Dermis microvascular lymphatic vessel endothelial cell (primary cell): ENCODE data around the gene NUMB. TPM values are rescaled to one million over a fixed set of nuclear protein-coding genes. Genes with fewer than 3 reads are reported as not detected.

Source experiments
- DNase-seq, 2 donors: peaks; one replicate each; pipeline versions ENCODE4 v3.0.0 to v3.0.0-alpha.2; 2010; ENCODE audit warnings: low read depth in 2 of 2
- total RNA-seq: library from RNA; depleted of rRNA; stranded (reverse); fragments of >200 nt; gene quantifications from 2 replicates; pipeline ENCODE4 v1.2.1, GENCODE V29; 2014

The NUMB gene
- total RNA-seq, 1 donor from 2014 or later: 53.1 TPM

GRCh38 chr14:73248108-73248868 is 210.1 kb downstream of the NUMB start:
- no peak for DNase-seq

- no peak for DNase-seq
These were observed 211.8 kb downstream of the NUMB start for GRCh38 chr14:73246387-73247150.

GRCh38 chr14:73245480-73246325 is 212.6 kb downstream of the NUMB start:
- peak in 1 of 2 donors; percentile 54 for DNase-seq

DNA sequence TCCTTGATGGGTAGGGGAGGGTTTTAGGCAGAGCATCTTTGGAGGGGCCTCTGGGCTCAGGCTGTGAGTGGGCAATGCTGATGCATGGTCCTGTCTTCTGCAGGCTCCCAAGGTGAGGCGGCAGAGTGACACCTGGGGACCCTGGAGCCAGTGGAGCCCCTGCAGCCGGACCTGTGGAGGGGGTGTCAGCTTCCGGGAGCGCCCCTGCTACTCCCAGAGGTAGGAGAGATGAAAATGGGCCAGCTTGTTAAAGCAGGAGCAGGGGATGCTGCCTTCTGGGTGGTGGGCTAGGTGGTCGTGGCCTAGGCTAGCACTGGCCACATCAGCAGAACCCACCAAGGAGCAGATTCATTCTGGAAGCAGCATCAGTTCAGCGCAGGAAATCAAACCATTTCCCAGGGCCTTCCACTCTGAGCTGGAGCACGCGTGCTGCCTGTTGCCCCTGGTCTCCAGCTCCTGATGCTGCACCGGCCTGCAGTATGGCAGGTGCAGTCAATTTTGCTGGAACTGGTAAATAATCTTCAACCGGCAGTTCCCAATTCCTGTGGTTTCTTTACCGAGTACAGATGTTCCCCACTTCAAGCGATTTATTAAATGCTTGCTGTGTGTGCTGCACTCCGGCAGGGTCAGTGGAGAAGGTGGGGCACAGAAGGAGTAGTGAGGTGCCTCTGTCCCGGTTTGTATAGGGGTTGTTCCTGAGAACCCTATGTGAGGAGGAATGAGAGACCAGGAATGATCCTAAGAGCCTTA is 213.6 kb downstream of the NUMB start:
- DNase-seq: no peak

GRCh38 chr14:73243748-73244147 is 214.6 kb downstream of the NUMB start:
- no peak for DNase-seq

- DNase-seq: no peak
These were observed 215.0 kb downstream of the NUMB start for GRCh38 chr14:73243341-73243740.

DNA sequence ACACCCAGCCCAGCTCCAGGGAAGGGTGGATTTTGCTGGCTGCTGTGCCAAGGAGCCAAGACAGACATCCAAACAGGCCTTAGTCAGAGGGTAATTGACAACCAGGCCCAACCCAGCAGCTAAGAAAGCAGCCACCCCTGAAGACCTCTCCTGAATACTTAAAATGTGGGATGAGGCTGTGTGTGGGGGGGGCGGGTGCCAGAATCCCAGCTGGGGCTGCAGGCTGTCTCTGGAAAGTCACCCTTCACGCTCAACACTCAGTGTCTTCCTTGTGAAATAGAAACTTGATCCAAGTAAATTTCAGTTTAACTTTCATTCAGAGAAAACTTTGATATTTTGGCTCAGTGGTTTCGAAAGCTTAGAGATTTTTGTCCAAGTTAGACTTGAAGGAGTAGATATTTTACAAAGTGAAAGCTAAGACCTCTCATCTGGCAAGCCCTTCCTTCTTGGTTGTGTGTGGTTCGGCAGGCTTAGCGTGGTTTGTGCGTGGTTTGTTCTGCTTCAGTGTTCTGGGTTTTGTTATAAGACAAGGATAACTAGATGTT is 215.9 kb downstream of the NUMB start:
- no peak for DNase-seq

DNA sequence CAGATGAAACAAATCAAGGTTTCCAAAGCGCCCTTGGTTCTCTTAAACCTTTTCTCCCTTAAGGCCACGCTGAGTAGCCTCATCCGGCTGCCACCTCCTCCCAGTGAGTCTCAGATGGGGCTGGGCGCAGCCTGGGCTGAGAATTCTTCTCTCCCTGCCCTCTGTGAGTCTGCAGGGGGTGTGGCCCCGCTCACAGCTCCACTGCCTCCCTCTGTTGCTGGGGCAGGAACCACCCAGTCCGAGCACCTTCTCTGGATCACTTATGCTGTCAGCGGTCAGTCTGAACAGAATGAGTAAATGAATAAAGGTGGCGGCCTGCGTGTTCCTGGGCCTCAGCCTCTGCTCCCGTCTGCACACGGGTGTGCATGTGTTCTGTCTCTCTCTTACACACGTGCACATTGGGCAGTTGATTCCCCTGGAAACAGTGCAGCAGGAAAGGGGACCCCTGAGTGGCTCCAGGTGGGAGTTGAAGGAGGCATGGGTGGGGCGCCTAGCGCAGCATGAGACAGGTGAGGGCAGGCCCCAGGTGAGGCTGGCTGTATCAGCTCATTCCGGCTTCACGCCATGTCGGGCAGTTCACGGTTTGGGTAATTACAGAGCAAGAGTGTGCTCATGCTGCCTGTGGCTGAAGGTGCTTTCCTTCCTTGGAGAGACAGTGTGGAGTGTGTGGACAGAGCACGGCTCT is 216.7 kb downstream of the NUMB start:
- no peak for DNase-seq

GRCh38 chr14:73240816-73241480 is 217.4 kb downstream of the NUMB start:
- no peak for DNase-seq

DNA sequence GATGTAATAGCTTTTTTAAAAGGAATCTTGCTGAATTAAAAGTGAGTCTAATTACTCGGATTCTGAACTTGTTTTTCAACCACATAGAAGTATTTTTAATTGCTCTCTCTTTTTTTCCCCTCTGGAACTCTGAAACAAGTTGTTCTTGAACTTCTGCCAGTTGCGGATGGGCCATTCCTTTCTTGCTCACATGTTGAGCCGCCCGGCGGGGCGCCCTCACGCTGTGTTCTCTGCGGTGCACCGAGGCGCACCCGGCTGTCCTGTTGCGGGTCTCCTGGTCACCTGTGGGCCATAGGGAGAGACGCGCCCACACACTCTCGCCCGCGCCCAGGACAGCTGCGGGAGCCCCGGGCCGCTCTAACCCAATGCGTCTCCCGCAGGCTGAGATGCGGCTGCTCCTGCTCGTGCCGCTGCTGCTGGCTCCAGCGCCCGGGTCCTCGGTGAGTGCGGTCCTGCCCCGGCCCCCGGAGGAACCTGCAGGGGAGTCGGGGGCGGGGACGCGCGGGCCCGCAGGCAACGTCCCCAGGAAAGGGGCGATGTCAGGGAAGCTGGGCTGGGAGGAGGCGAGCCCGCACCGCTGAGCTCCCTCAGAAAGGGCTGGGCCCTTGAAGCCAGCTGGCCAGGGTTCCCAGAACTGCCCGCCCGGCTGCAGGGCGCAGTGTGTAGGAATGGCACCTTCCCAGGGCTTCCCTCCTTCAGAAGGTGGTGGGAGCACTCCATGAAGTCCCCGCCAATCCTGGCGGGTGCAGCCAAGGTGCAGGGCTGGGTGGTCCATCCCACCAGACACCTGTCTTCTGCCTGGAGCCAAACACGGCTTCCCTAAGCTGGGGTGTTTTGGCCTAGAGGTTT is 218.7 kb downstream of the NUMB start:
- DNase-seq: peak in 1 of 2 donors; percentile 64

DNA sequence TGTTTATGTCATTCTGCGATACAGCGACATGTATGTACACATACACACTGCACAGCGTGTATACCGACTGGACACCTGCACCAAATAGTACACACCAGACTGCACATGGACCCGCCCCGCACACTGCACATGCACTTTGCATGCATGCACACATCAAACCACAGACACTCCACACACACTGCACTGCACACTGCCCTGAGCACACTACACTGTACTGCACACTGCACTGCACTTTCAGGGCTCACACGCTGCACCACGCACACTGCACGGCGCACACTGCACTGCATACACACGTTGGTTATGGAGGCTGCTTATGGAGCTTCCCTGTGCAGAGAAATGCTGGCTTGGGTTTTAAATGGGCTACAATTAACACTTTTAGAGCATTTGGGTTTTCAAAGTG is 219.4 kb downstream of the NUMB start:
- DNase-seq: peak in 1 of 2 donors; percentile 22

DNA sequence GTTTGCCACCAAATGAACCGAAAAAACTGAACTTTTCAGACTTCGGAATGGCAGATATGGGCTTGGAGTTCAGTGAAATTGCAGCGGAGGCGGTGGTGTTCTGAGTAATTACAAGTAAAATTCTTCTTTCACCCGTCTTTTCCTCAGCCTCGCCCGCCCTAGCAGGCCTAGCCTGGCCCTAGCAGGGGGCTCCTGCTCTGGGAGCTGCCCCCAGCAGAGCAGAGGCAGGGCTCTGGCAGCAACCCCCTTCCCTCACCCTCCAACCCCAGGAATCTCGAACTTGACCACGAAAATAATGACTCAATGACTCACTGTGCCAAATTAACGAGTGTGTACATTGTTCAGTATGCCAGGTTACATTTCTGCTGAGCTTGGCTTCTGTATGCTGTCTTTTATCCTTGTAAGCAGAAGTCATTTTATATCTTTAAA is 219.9 kb downstream of the NUMB start:
- peak in 1 of 2 donors; percentile 71 for DNase-seq

DNA sequence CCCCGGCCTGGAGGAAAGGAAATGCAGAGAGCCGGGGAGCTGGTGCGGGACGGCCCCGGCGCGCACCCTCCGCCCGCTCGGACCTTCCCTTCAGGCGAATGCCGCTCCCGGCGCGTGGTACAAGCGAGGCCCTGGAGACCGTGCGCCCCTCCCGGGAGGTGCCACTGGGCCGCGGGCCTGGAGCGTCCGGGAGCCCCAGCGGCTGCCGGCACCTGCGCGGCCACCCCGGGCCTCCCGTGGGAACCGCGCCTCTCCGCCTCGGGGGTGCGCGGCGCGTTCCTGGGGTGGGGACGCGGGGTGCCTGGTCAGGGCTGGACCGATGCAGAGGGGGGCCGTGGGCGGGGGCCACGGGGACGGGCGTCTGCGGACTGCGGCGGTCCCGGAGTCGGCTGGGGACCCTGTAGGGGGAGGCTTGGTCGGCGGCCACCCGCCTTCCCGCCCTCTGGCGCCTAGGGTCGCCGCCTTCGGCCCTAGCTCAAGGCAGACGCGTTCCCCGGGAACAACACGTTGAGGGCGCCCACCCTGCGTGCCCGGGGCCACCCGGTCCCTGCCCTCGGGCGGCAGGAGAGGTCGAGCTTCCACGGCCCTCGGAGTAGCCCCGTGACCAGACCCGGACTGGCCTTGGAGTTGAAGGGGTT is 220.4 kb downstream of the NUMB start:
- DNase-seq: peak in 1 of 2 donors; percentile 21

- DNase-seq: peak in 1 of 2 donors; percentile 55
These were observed 221.0 kb downstream of the NUMB start, which contains the start of gene PAPLN for GRCh38 chr14:73237219-73237785. PAPLN (plus strand) TSS chr14:73237506; CDS start chr14:73239779, 2,273 bp downstream.

- no peak for DNase-seq
These were observed 221.6 kb downstream of the NUMB start for GRCh38 chr14:73236752-73237218.

DNA sequence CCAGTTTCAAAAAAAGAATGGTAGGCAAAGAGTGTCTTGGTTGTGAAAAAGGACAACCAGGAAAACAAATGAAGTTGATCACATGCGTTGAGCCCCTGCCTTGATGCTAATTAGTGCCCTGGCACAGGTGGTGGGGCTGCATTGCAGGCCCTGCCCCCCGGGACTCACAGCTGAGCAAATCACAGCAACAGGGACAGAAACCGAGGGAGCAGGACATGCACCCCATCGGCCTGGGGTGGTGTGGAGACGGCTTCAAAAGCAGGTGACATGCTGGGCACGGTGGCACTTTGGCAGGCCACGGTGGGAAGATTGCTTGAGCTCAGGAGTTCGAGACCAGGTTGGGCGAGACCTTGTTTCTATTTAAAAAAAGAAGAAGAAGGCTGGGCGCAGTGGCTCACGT is 222.2 kb downstream of the NUMB start:
- DNase-seq: no peak

DNA sequence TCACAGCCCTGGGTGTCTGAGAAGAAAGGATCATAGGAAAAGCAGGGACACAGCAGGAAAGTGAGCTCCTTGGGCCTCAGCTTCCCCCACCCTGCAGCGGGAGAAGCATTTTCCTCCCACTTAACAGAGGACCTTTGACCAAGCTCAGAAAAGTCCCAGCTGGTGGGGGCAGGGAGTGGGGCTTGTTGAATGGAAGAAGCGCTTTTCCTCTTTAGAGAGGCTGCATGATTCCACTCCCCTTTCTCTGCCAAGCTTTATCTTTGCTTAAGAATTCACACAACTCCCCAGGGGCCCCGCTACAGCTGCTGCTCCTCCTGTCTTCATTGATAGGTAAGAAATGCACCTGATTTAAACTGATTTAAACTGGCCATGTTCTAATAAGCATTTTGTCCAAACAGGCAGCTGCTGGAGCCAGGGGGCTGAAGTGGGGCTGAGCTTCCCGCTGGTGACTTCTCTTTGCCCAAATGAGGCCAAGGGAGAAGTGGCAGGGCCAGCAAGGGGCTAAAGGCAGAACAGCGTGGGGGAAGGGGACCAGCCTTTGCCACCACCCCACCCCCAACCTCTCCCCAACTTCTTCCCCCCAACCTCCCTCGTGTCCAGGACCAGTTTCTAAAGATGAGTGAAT is 222.7 kb downstream of the NUMB start:
- DNase-seq: no peak
